HG03520 (cell line): ENCODE measurements around the gene PPP1R3G.

Source experiments
- ATAC-seq: cut with Tn5 transposase; IDR thresholded peaks from one replicate; pipeline ENCODE4 v1.9.1; 2021; ENCODE audit warnings: mild to moderate bottlenecking, moderate library complexity; ENCODE audit not compliant: unreplicated experiment

Gene PPP1R3G

GRCh38 chr6:5071216-5071615 lies 13.9 kb upstream of the PPP1R3G start:
- no peak for ATAC-seq

GRCh38 chr6:5072440-5072839 lies 12.7 kb upstream of the PPP1R3G start:
- no peak for ATAC-seq

GRCh38 chr6:5073992-5074391 lies 11.1 kb upstream of the PPP1R3G start:
- ATAC-seq: no peak

GRCh38 chr6:5076931-5077330 lies 8.2 kb upstream of the PPP1R3G start:
- ATAC-seq: no peak

DNA sequence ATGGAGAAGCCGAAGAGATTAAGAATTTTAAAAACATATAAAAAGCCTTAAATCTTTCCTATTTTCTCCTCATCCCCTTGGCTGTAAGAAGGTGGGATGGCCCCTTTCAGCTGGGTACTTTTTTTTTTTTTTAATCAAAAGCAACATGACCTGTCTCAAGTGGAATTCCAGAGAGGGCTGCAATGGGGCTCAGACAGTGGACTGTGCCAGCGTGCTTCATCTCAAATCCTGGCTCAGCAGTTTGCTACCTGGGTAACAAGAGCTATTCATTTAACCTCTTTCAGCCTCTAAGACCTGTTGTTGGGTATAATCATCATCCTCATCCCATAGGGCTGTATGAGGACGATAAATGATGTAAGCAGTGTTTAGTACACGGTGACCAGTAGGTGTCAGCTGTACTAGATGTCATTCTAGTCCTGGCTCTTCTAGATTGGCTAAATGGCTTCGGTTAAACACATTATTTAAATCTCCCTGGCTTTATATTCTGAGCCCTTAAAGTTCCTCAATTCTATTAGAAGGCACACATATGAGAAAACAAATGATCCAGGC lies 6.9 kb upstream of the PPP1R3G start:
- peak; percentile 74 for ATAC-seq

GRCh38 chr6:5079692-5080091 lies 5.4 kb upstream of the PPP1R3G start:
- ATAC-seq: no peak

- no peak for ATAC-seq
Measured at GRCh38 chr6:5080574-5080973, 4.6 kb upstream of the PPP1R3G start.

GRCh38 chr6:5081182-5081581 lies 4.0 kb upstream of the PPP1R3G start:
- ATAC-seq: no peak

DNA sequence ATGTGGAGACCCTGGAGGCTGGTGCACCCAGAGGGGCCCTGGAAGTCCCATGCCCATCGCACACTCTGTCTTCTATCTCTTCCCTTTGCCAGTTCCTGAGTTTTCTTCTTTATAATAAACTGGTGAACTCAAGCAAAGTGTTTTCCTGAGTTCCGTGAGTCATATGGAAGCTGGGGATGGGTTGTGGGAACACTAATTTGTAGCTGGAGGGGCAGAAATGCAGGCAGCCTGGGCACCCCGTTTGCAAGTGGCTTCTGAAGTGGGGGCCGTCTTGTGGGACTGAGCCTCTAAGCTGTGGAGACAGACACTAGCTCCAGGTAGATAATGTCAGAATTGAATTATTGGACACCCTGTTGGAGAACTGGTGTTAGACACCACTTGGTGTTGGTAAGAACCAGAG lies 3.2 kb upstream of the PPP1R3G start:
- no peak for ATAC-seq

DNA sequence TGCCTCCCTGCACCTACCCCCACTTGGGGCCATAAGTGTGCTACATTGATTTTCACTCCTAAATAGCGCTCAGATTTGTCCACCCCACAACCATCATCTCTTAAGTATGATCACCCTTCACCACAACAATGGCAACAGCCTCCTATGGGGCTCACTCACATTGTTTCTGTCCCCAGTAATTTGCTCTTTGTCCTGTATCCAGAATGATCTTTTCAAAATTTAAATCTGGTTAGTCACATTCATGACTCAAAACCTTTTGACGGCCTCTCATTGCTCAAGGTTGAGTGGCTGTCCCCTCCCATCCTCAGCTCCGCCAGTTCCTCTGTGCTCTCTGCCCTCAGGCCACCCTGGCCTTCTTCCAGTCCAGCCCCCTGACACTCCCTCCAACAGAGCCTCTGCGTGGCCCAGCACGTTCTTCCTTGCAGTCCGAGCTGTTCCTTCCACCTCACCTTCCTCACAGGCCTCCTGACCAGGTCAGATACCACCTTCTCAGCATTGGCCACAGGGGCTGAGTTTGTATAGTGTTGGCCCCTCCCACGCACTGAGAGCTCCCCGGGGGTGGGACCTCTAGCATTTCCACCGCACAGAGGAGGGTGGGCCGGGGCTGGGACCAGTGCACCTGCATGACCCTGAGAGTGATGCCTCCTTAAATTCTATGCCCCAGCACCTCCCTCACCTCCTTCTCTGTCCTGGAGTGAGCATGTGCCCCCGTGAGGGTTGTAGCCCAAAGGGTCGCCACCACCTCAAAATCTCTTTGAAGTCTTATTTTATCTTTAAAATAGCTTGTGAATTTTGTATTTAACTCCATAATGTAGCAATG lies 2.4 kb upstream of the PPP1R3G start:
- no peak for ATAC-seq

DNA sequence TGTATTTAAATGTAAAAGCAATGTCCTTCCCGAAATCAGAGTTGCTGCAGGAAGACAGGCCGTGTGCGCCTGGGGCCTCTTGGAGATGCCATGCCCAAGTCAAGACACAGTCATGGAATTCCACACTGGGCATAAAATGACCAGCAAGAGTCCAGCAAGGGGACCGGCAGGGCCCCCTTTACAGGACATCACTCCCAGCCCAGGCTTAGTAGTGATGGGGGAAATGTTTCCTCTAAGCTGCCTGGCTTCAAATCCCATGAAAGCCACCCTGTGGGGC lies 1.9 kb upstream of the PPP1R3G start:
- ATAC-seq: no peak

GRCh38 chr6:5083813-5084359 lies 1.3 kb upstream of the PPP1R3G start:
- peak; percentile 24 for ATAC-seq

- ATAC-seq: peak; percentile 19
Measured at GRCh38 chr6:5084360-5084780, 771 bp upstream of the PPP1R3G start.

GRCh38 chr6:5085648-5086293 lies 630 bp downstream of the PPP1R3G start:
- no peak for ATAC-seq

GRCh38 chr6:5086294-5086890 lies 1.3 kb downstream of the PPP1R3G start:
- no peak for ATAC-seq

- no peak for ATAC-seq
Measured at GRCh38 chr6:5087389-5087788, 2.2 kb downstream of the PPP1R3G start.

DNA sequence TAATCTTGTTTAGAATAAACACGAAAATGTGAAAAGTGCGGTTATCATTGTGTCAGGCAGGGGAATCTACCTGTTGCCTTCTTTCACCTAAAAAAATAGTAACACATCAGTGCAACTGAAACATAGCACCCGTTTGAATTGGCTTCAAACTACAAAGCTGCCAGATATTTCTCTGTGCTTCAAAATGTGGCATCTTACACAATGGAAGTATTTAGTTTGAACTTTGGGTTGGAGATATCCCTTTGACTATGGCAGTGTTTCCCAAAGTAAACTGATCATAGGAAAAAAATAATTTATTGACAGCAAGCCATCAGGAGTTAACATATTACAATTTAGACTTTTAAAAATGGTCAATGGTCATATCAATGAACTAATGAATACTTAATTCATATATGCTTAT lies 3.6 kb downstream of the PPP1R3G start:
- no peak for ATAC-seq

DNA sequence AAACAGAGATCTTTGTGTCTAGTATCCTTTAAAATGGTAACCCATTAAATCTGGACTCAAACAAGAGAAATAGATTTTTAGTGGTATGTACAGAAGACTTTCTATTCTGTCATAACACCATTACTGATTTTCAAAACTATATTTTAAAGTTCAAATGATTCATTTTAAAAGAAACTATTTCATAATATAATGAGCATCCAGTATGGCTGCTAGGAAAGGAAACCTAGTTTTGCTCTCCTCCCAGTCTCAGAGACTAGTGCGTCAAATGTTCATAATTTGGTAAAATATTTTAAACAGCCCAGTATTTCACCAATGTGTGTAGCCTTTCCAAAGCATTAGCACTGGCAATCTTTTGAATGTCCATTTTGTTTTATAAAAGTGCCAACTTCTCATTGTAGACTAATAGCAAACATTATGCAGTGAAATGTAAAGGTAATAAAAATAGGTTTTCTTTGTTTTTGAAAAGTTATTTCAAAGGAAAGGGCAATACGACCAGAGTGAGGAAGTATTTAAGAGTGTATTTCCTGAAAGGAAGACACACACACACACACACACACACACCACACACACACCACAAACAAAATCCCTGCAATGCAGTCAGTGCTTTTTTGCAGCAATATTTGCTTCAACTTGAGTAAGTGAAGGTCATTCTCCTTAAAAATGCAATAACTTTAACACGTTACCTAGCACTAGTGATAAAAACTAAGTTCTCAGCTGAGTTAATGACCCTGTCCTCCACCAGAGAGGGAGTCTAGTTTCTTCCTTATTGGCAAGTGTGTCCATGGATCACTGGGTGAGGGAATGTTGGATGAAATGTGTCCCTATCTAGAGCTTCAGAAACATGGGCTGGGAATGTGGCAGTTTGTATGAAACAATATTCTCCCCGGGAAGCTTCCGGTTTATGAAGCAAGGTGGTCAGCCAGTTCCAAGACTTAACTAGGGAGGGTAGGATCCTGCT lies 4.6 kb downstream of the PPP1R3G start:
- ATAC-seq: no peak

DNA sequence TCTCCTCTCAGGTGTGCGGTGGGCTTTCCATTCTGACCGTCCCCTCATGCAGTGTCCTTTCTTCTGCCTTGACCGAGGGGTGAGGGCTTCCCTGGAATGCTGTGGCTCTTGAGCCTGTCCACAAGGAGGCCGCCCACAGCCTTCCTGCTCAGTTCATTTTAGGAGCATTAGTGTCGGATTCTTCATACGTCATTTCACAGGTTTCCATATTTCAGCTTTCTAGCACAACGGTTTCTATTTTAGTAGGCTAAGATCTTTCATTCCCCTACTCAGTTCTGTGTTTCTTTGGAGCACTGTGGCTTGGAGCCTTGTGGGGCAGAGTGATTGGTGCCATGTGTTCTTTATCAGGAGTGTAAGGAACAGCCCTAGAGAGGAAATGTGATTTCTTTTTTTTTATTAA lies 5.5 kb downstream of the PPP1R3G start:
- no peak for ATAC-seq

GRCh38 chr6:5091210-5092069 lies 6.3 kb downstream of the PPP1R3G start:
- no peak for ATAC-seq
